ENCODE results near the gene TXNL4B. TPM values are rescaled to one million over a fixed set of nuclear protein-coding genes. Genes with fewer than 3 reads are reported as not detected.

The TXNL4B gene
- total RNA-seq, 1 experiment from 2014 or later, result 8.3 TPM

DNA sequence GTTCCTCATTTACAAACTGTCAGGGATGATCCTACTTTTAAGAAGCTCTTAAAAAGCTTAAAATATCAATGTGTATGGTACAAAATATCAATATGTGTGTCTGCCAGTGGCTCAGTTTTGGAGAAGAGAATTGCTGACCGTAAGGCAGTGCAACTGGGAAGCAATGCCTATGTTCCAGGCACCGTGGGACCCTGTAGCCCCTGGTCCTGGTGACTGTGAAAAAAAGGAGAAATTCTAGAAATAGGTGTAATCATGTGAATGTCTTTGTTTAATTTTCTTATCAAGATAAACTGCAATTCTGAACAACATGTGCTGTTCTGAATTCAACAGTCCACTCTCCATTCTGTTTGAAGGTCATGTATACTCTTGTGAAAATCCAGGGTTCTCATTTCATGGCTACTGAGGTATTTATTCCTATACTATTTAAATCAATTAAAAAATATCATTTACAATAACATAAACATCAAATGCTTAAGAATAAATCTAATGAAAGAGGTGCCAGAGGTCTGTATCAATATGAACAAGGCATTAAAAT lies 48.5 kb downstream of the TXNL4B start (continued):
- TF ChIP-seq ZNF232 (CRISPR knock-in tag; IDR thresholded peaks at IDR 0.05) (no peak), ZNF512 (CRISPR knock-in tag; IDR thresholded peaks at IDR 0.05; ENCODE audit: borderline replicate concordance) (no peak), ZNF281 (CRISPR knock-in tag; IDR thresholded peaks at IDR 0.05) (no peak), KAT7 (CRISPR knock-in tag; IDR thresholded peaks at IDR 0.05; ENCODE audit: borderline replicate concordance) (no peak), ZNF396 (CRISPR knock-in tag; IDR thresholded peaks at IDR 0.05; ENCODE audit: borderline replicate concordance) (no peak)

GRCh38 chr16:72044296-72044695 lies 49.1 kb downstream of the TXNL4B start:
- H3K9me3 Mint-ChIP-seq, result peaks cover 9% of the 10 kb centered on the region
- TF ChIP-seq IRF2 (CRISPR knock-in tag; IDR thresholded peaks at IDR 0.05; ENCODE audit: borderline replicate concordance, low read depth) (no peak), ELF4 (CRISPR knock-in tag; IDR thresholded peaks at IDR 0.05; ENCODE audit: low read depth) (no peak), FOXP1 (CRISPR knock-in tag; IDR thresholded peaks at IDR 0.05; ENCODE audit: borderline replicate concordance) (no peak), MYBL2 (CRISPR knock-in tag; IDR thresholded peaks at IDR 0.05) (no peak), SOX15 (CRISPR knock-in tag; IDR thresholded peaks at IDR 0.05) (no peak), ZBTB21 (CRISPR knock-in tag; IDR thresholded peaks at IDR 0.05; ENCODE audit: borderline replicate concordance) (no peak), E2F5 (CRISPR knock-in tag; IDR thresholded peaks at IDR 0.05) (no peak), ZNF423 (CRISPR knock-in tag; IDR thresholded peaks at IDR 0.05) (no peak), NR1H2 (CRISPR knock-in tag; IDR thresholded peaks at IDR 0.05) (no peak), ZSCAN18 (CRISPR knock-in tag; IDR thresholded peaks at IDR 0.05) (no peak), ETV6 (CRISPR knock-in tag; IDR thresholded peaks at IDR 0.05) (no peak), JAZF1 (CRISPR knock-in tag; IDR thresholded peaks at IDR 0.05) (no peak), TCF7 (CRISPR knock-in tag; IDR thresholded peaks at IDR 0.05; ENCODE audit: low read depth) (no peak), CTCF (IDR thresholded peaks at IDR 0.05) (no peak), ZNF671 (CRISPR knock-in tag; IDR thresholded peaks at IDR 0.05) (no peak), FOXP4 (CRISPR knock-in tag; IDR thresholded peaks at IDR 0.05) (no peak), CDX4 (CRISPR knock-in tag; IDR thresholded peaks at IDR 0.05; ENCODE audit: borderline replicate concordance) (no peak), NR2C2 (CRISPR knock-in tag; IDR thresholded peaks at IDR 0.05) (no peak), ZNF263 (CRISPR knock-in tag; IDR thresholded peaks at IDR 0.05; ENCODE audit: low read depth) (no peak), ESRRA (CRISPR knock-in tag; IDR thresholded peaks at IDR 0.05; ENCODE audit: borderline replicate concordance) (no peak)
- ChIA-PET CTCF (no interaction called here), POLR2A (no interaction called here)
- H3K36me3 Mint-ChIP-seq, result no peaks in the 10 kb centered on the region
- H3K27ac Mint-ChIP-seq, result no peak overlapping the region
- ATAC-seq (no peak), DNase-seq (ENCODE audit: low spot score) (no peak)
- H3K4me3 Mint-ChIP-seq, result no peak overlapping the region
- H3K27me3 Mint-ChIP-seq (ENCODE audit: low read depth), result peaks cover 3% of the 10 kb centered on the region; the same call in 1 of the 2 replicates
- H3K4me1 Mint-ChIP-seq, result no peaks in the 10 kb centered on the region

Data from WTC11 (cell line).